Cardiac ventricle fibroblast (primary cell): Measurements from ENCODE around the gene ZNF229. TPM values are rescaled to one million over a fixed set of nuclear protein-coding genes. Genes with fewer than 3 reads are reported as not detected.

Experiments
- total RNA-seq: library from RNA; depleted of rRNA; stranded (reverse); fragments of >200 nt; gene quantifications from 2 replicates; pipeline ENCODE4 v1.2.3, GENCODE V29; 2015

Gene ZNF229
- total RNA-seq, result 8.4 and 11.9 TPM in 2 replicates

GRCh38 chr19:44447916-44448674 is at the start of gene ZNF229:
Gene ZNF229 (minus strand): TSS chr19:44448472. CDS start chr19:44442847, 5,625 bp downstream.

GRCh38 chr19:44401139-44402115 is 46.8 kb downstream of the ZNF229 start, which contains the start of gene ZNF285:
Gene ZNF285 (minus strand): TSS chr19:44401608. CDS start chr19:44397213, 4,395 bp downstream.

Other genes starting within 250 kb of the ZNF229 start
- gene ZNF227, start 235.9 kb downstream of the ZNF229 start, total RNA-seq, result 15.5 and 17.9 TPM in 2 replicates
- gene ZNF233, start 188.6 kb downstream of the ZNF229 start, total RNA-seq, result 0.10 and 0.25 TPM in 2 replicates
- gene ZNF235, start 143.4 kb downstream of the ZNF229 start, total RNA-seq, result 3.4 and 6.6 TPM in 2 replicates
- 4.4 and 6.8 TPM in 2 replicates for gene ZNF112, start 91.8 kb downstream of the ZNF229 start, total RNA-seq
- gene ZNF285, start 46.9 kb downstream of the ZNF229 start, total RNA-seq, result 3.5 and 11.0 TPM in 2 replicates
- 10.7 and 11.5 TPM in 2 replicates for gene ZNF180, start 52.0 kb upstream of the ZNF229 start, total RNA-seq
- not detected in 2 replicates for gene CEACAM20, start 81.2 kb upstream of the ZNF229 start, total RNA-seq
- not detected in 2 replicates for gene IGSF23, start 165.1 kb upstream of the ZNF229 start, total RNA-seq
- 13.4 and 15.8 TPM in 2 replicates for gene PVR, start 195.4 kb upstream of the ZNF229 start, total RNA-seq
- 1.2 and 1.4 TPM in 2 replicates for gene CEACAM19, start 223.0 kb upstream of the ZNF229 start, total RNA-seq